H1 (cell line): ENCODE data around the gene BTBD9. TPM values are rescaled to one million over a fixed set of nuclear protein-coding genes. Genes with fewer than 3 reads are reported as not detected.

Experiments used
- CTCF ChIA-PET: fragments of 300-600 bp; sonication (Branson Sonifier 250); formaldehyde crosslinking; loops from one replicate; lab custom pipeline; 2021; ENCODE audit not compliant: partially characterized antibody; lab: Charles Lee
- POLR2A ChIA-PET: fragments of 300-600 bp; sonication (Branson Sonifier 250); formaldehyde crosslinking; loops from one replicate; lab custom pipeline; 2021; ENCODE audit warnings: inconsistent platforms; ENCODE audit not compliant: partially characterized antibody; lab: Charles Lee
- DNase-seq, 2 experiments: peaks; one replicate each; pipeline versions ENCODE4 v3.0.0 to v3.0.0-alpha.2; 2010 to 2022; ENCODE audit warnings: low spot score in 2 of 2, low read depth in 1 of 2, mixed read lengths in 1 of 2
- FAIRE-seq: peaks from 2 replicates; lab custom pipeline; 2011; peaks lifted over from hg19 to GRCh38; lab: Jason Lieb, UNC
- H2AFZ ChIP-seq: 2 replicates; pipeline ENCODE4 v1.8.1; 2012; ENCODE audit warnings: low read length, inconsistent platforms
- H2AK5ac ChIP-seq: 2 replicates; pipeline ENCODE4 v1.6.1; 2013; ENCODE audit warnings: low read depth, low read length
- H2BK120ac ChIP-seq: replicated peaks from 2 replicates; pipeline ENCODE3; 2013; ENCODE audit warnings: low read depth, low read length, inconsistent platforms
- H2BK12ac ChIP-seq: 2 replicates; pipeline ENCODE4 v1.6.1; 2013; ENCODE audit warnings: low read depth, low read length
- H2BK15ac ChIP-seq: 2 replicates; pipeline ENCODE4 v1.6.1; 2013; ENCODE audit warnings: low read length
- H2BK20ac ChIP-seq: 2 replicates; pipeline ENCODE4 v1.6.1; 2013; ENCODE audit warnings: low read length
- H2BK5ac ChIP-seq: 2 replicates; pipeline ENCODE4 v1.6.1; 2013; ENCODE audit warnings: low read depth, low read length
- H3K14ac ChIP-seq: 2 replicates; pipeline ENCODE4 v1.6.1; 2013; ENCODE audit warnings: inconsistent platforms; ENCODE audit not compliant: insufficient read length
- H3K18ac ChIP-seq: 2 replicates; pipeline ENCODE4 v1.6.1; 2013; ENCODE audit warnings: low read length; ENCODE audit errors: extremely low read depth
- H3K23ac ChIP-seq: 2 replicates; pipeline ENCODE4 v1.6.1; 2013; ENCODE audit warnings: inconsistent platforms; ENCODE audit not compliant: insufficient read length
- H3K23me2 ChIP-seq: 2 replicates; pipeline ENCODE4 v1.6.1; 2013; ENCODE audit warnings: low read depth, low read length
- H3K27ac ChIP-seq: 2 replicates; pipeline ENCODE4 v1.6.1; 2011; ENCODE audit warnings: low read depth, low read length, inconsistent platforms
- H3K27me3 ChIP-seq, 4 experiments: replicated peaks in 1 of 4; 1 replicate in 1 of 4; 2 replicates in 3 of 4; pipeline versions ENCODE4 v1.6.1 to v1.8.1; 2011 to 2013; ENCODE audit warnings: low read length in 3 of 4, mild to moderate bottlenecking in 3 of 4, inconsistent platforms in 2 of 4, mixed read lengths in 2 of 4, moderate library complexity in 1 of 4; ENCODE audit not compliant: control insufficient read depth in 3 of 4, insufficient read depth in 3 of 4; ENCODE audit errors: extremely low read depth in 1 of 4
- H3K36me3 ChIP-seq, 4 experiments: 2 replicates each; pipeline versions ENCODE4 v1.6.1 to v1.8.1; 2011 to 2013; ENCODE audit warnings: mild to moderate bottlenecking in 4 of 4, low read length in 3 of 4, moderate library complexity in 2 of 4, control low read depth in 1 of 4, inconsistent platforms in 1 of 4; ENCODE audit not compliant: insufficient read depth in 4 of 4, control insufficient read depth in 2 of 4
- H3K4ac ChIP-seq: replicated peaks from 2 replicates; pipeline ENCODE3; 2013; ENCODE audit warnings: low read length, low read depth, mixed read lengths, inconsistent platforms; ENCODE audit not compliant: insufficient read length
- H3K4me1 ChIP-seq, 4 experiments: replicated peaks in 1 of 4; 1 replicate in 1 of 4; 2 replicates in 3 of 4; pipeline versions ENCODE4 v1.6.1 to v1.8.1; 2011 to 2013; ENCODE audit warnings: low read length in 3 of 4, inconsistent platforms in 2 of 4, mixed read lengths in 1 of 4; ENCODE audit not compliant: insufficient read depth in 4 of 4, control insufficient read depth in 3 of 4
- H3K4me2 ChIP-seq, 2 experiments: 2 replicates each; pipeline versions ENCODE4 v1.6.1 to v1.8.1; 2011 to 2013; ENCODE audit warnings: low read depth in 2 of 2, low read length in 2 of 2, control low read depth in 1 of 2, inconsistent platforms in 1 of 2, mild to moderate bottlenecking in 1 of 2; ENCODE audit not compliant: insufficient read depth in 1 of 2
- H3K4me3 ChIP-seq, 4 experiments: fragments of 200-600, 300-600 bp in 1 of 4; sonication (generic), shearing (Covaris generic), sonication (Bioruptor Twin) in 1 of 4; 2 replicates each; pipeline versions ENCODE4 v1.5.1 to v1.8.1; 2011 to 2016; ENCODE audit warnings: low read length in 4 of 4, low read depth in 3 of 4, control low read depth in 2 of 4, inconsistent platforms in 2 of 4, mild to moderate bottlenecking in 2 of 4, mixed read lengths in 1 of 4, moderate library complexity in 1 of 4; ENCODE audit not compliant: insufficient read depth in 2 of 4; ENCODE audit errors: extremely low read depth in 1 of 4
- H3K56ac ChIP-seq: replicated peaks from 2 replicates; pipeline ENCODE3; 2013; ENCODE audit warnings: low read depth, mild to moderate bottlenecking, mixed read lengths, low read length, inconsistent platforms; ENCODE audit not compliant: insufficient read length
- H3K79me1 ChIP-seq: 2 replicates; pipeline ENCODE4 v1.6.1; 2013; ENCODE audit warnings: low read depth, low read length, control low read depth
- H3K79me2 ChIP-seq, 2 experiments: 2 replicates each; pipeline versions ENCODE4 v1.6.1 to v1.8.1; 2012 to 2013; ENCODE audit warnings: low read length in 2 of 2, mild to moderate bottlenecking in 2 of 2, inconsistent platforms in 1 of 2; ENCODE audit not compliant: insufficient read depth in 2 of 2, control insufficient read depth in 1 of 2
- H3K9ac ChIP-seq, 4 experiments: replicated peaks in 1 of 4; 1 replicate in 1 of 4; 2 replicates in 3 of 4; pipeline versions ENCODE4 v1.6.1 to v1.8.1; 2011 to 2013; ENCODE audit warnings: low read depth in 3 of 4, low read length in 3 of 4, control low read depth in 2 of 4, mild to moderate bottlenecking in 2 of 4, moderate library complexity in 2 of 4, inconsistent platforms in 1 of 4; ENCODE audit errors: extremely low read depth in 1 of 4
- H3K9me3 ChIP-seq, 2 experiments: 2 replicates each; pipeline versions ENCODE4 v1.6.1 to v1.8.1; 2012 to 2013; ENCODE audit warnings: mild to moderate bottlenecking in 2 of 2, moderate library complexity in 2 of 2, control low read depth in 1 of 2, inconsistent platforms in 1 of 2, low read depth in 1 of 2, low read length in 1 of 2, mixed read lengths in 1 of 2; ENCODE audit not compliant: insufficient read depth in 2 of 2
- H4K20me1 ChIP-seq, 2 experiments: replicated peaks in 1 of 2; 2 replicates each; pipeline versions ENCODE3 to v1.8.1; 2011 to 2013; ENCODE audit warnings: inconsistent platforms in 2 of 2, low read length in 2 of 2, mild to moderate bottlenecking in 1 of 2; ENCODE audit not compliant: insufficient read depth in 2 of 2, control insufficient read depth in 1 of 2
- H4K5ac ChIP-seq: 2 replicates; pipeline ENCODE4 v1.6.1; 2013; ENCODE audit warnings: low read length, low read depth, mixed read lengths, inconsistent platforms; ENCODE audit not compliant: insufficient read length
- H4K8ac ChIP-seq: 2 replicates; pipeline ENCODE4 v1.8.0; 2013; ENCODE audit warnings: mild to moderate bottlenecking, moderate library complexity, low read length, inconsistent platforms; ENCODE audit not compliant: insufficient read depth; ENCODE audit errors: extremely low read depth
- H4K91ac ChIP-seq: replicated peaks from 2 replicates; pipeline ENCODE3; 2013; ENCODE audit warnings: low read length, mixed read lengths, inconsistent platforms; ENCODE audit not compliant: insufficient read length
- CHD1 ChIP-seq: IDR thresholded peaks from 2 replicates; pipeline ENCODE4 v1.6.1; 2012; ENCODE audit warnings: low read depth, low read length, improper control_type of control experiment
- GTF2F1 ChIP-seq: IDR thresholded peaks from 2 replicates; pipeline ENCODE4 v1.6.1; 2012; ENCODE audit warnings: low read depth, low read length, improper control_type of control experiment, borderline replicate concordance
- NANOG ChIP-seq: IDR thresholded peaks from 2 replicates; pipeline ENCODE4 v1.6.1; 2011; ENCODE audit warnings: low read length, low read depth, mild to moderate bottlenecking, inconsistent platforms; ENCODE audit not compliant: insufficient read depth, poor library complexity, severe bottlenecking
- SUZ12 ChIP-seq: fragments of 200-600 bp; sonication (generic); IDR thresholded peaks from 2 replicates; pipeline ENCODE4 v1.6.1; 2012; ENCODE audit warnings: mild to moderate bottlenecking, inconsistent platforms, low read length, moderate library complexity, mixed read lengths
- ZNF274 ChIP-seq: IDR thresholded peaks from 2 replicates; pipeline ENCODE4 v1.7.0; 2012; ENCODE audit warnings: low read length, borderline replicate concordance; ENCODE audit errors: extremely low read depth
- WGBS, 2 experiments: shearing (Covaris generic) in 1 of 2; methylation state at CpG; one replicate each; pipeline versions ENCODE4 v1.1.6 to v1.1.7; 2013 to 2015; ENCODE audit warnings: low lambda C conversion rate in 2 of 2, mixed read lengths in 2 of 2, inconsistent platforms in 1 of 2, low coverage in 1 of 2, missing lambda C conversion rate in 1 of 2; ENCODE audit not compliant: insufficient replicate concordance in 2 of 2, insufficient coverage in 1 of 2, insufficient read length in 1 of 2; ENCODE audit errors: extremely low coverage in 1 of 2, missing lambda C conversion rate in 1 of 2; 5-methylcytosine and 5-hydroxymethylcytosine counted together
- polyA plus RNA-seq, 7 experiments: library from polyadenylated mRNA; depleted of rRNA in 3 of 7; stranded (reverse) in 5 of 7; unstranded in 2 of 7; fragments of >200 nt in 5 of 7; fragments of 200-250 nt in 2 of 7; gene quantifications; 1 replicate in 5 of 7; 2 replicates in 1 of 7; 4 replicates in 1 of 7; pipeline versions ENCODE4 v1.2.1 to v1.2.3, GENCODE V29; 2011 to 2013; ENCODE audit warnings: missing spikeins in 2 of 7, mixed read lengths in 2 of 7
- total RNA-seq: library from RNA; stranded (reverse); fragmentation: NEBNext Ultra II Directional; extraction: Animal tissue kit (Norgen Biotek cat#: 25700); gene quantifications from 2 replicates; pipeline ENCODE4 v1.2.1, GENCODE V29; 2021

Gene BTBD9
- total and polyA plus RNA-seq, 2 of the 8 experiments (the other 6 are each of a cell fraction or from before 2014, with no cell fraction given), result 0.92 to 4.1 TPM

DNA sequence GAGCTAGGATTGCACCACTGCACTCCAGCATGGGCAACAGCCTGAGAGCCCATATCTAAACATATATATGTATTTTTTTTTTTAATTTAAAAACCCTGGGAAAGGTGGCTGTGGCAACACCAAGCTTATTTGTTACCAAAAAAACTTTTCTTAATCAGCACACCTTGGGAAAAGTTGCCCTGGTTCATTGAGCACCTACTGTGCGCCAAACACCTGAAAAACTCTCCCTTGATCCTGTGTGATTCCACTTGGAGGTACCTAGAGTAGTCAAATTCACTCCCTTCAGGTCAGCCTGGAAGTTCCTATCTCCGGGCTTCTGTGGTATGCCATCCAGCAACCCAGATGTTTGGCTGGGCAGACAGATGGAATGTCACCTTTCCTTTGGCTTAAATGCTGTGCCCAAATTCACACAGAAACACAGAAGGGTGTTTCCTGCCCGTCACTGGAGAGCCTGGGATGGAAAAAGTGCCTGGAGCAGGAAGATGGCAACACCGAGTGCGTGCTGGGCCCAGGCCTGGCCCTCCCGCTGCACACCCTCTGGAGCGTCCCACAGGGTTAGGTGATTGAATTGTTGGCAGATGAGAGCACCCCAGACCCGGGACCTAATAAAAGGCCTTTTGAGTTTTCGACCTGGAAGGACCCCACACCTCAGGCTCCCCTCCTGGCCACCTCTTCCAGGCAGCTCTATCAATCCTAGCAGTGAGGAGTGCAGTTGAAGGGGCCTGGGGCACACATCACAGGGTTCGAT lies 482.7 kb downstream of the BTBD9 start:
- Histone ChIP-seq H4K91ac (no peak overlapping the region), H3K23ac (no peak overlapping the region), H3K23me2 (no peaks in the 10 kb centered on the region), H4K5ac (no peak overlapping the region), H3K4ac (no peak overlapping the region), H2BK15ac (no peak overlapping the region), H3K18ac (no peak overlapping the region), H3K4me2 (no peak overlapping the region), H3K4me3 (no peak overlapping the region), H3K9ac (no peak overlapping the region), H3K79me1 (no peaks in the 10 kb centered on the region), H3K9me3 (no peaks in the 10 kb centered on the region), H3K27ac (no peak overlapping the region), H3K79me2 (no peaks in the 10 kb centered on the region), H3K14ac (no peak overlapping the region), H2BK5ac (no peak overlapping the region), H4K8ac (no peak overlapping the region), H2BK12ac (no peak overlapping the region), H3K27me3 (no peaks in the 10 kb centered on the region), H2AFZ (no peak overlapping the region), H4K20me1 (no peaks in the 10 kb centered on the region), H2BK20ac (no peak overlapping the region), H2BK120ac (no peak overlapping the region), H2AK5ac (no peak overlapping the region), H3K4me1 (peaks cover 0 to 4% (median 0%) of the 10 kb centered on the region in 4 experiments; a peak in 2 of 7 replicates), H3K56ac (no peak overlapping the region), H3K36me3 (no peaks in the 10 kb centered on the region; a peak in 1 of 8 replicates)
- TF ChIP-seq GTF2F1 (no peak), CHD1 (no peak), ZNF274 (no peak), NANOG (no peak), SUZ12 (no peak)
- POLR2A ChIA-PET, result interaction anchor here (0.6 to 1.6 kb wide), 5 partner anchors 8 to 97 kb away, joined by 3 to 4 read pairs (median 3); no protein-coding TSS in a partner anchor
- no peak for DNase-seq
- FAIRE-seq, result no peak
- WGBS, 2 experiments, result 92% methylated on average over 10 of the region's 10 CpGs; no CpG with 5 or more reads in 1 of the 2 experiments
- CTCF ChIA-PET, result interaction anchor here (0.6 kb wide), 1 partner anchor 308 kb away, joined by 4 read pairs; no protein-coding TSS in a partner anchor
